ENCODE data around the gene ATP5MC3. TPM values are rescaled to one million over a fixed set of nuclear protein-coding genes. Genes with fewer than 3 reads are reported as not detected.
"Not testable (repeated sequence)": the region's sequence is repeated elsewhere in the genome, so short reads cannot be mapped to it uniquely, and the experiment has no call there.

The ATP5MC3 gene
- total RNA-seq = 255 TPM in 2 replicates

DNA sequence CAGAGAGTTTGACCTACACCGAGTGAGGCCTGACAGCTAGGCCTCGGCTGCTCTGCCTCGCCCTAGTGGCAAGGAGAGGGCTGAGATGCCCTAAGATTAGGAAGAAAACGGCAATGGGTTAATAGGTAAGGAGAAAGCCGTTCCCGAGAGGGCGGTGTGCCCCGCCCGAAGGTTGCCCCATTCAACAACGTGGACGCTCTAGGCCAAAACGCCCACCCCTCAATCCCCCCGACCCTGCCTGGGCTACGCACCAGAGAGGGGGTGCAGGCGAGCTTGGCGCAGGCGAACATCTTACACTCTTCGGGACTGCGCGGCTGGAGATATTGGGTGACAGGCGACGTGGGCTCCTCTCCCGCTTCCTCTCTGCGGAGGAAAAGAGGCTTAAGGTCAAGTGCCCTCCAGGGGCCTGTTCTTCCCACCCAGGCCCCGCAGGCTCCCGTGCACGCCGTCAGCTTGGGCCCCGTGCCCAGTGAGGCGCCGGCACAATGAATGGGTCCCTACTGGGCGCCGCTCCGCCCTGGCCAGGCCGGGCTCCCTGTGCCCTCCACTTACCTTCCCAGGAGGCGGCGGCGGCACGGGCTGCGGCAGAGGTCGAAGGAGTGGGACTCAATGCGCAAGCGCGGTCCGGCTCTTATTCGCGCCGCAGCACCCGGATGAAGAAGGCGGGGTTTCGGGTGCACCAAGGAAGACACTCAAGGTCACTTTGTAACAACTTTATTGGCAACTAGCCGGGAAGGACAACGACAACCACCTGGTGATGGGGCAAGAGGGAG is at the start of gene ATP5MC3:
TSS of gene ATP5MC3 (minus strand) at position 607 of the 773 bp plus-strand sequence. CDS start at position 290, 317 bp downstream.
- intact Hi-C loops (cut with micrococcal nuclease) = loop anchor here (1.0 to 5.0 kb wide), 4 partner anchors 13 to 821 kb away; partner anchors contain the start of genes ATF2, GPR155 and LNPK

DNA sequence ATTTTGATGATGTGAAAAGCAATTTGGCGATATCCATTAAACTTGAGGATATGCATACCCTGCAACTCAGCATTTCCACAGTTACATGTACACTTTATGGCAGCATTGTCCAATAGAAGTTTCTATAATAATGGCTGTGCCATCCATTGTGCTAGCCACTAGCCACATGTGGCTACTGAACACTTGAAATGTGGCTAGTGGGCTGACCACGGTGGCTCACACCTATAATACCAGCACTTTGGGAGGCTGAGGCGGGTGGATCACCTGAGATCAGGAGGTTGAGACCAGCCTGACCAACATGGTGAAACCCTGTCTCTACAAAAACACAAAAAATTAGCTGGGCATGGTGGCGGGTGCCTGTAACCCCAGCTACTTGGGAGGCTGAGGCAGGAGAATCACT is 47.1 kb upstream of the ATP5MC3 start:
- intact Hi-C loops (cut with micrococcal nuclease) = not testable (repeated sequence)

DNA sequence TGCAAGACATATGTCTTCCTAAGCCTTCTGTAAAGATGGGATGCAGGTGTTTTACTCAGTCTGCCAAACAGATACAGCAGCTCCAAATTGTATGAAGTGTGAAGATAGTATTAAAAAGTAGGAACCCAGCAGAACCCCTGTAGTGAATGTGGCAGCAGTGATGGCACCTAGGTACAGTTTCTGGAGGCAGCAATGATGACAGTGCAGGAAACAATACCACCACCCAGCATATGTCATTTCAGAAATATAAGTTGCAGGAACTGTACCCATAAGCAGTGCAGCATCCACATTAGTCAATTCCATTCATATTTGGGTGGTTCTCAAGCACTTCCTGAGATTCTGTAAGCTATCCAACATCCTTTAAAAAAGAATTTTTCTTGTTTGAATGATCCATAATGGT is 46.7 kb upstream of the ATP5MC3 start:
- intact Hi-C loops (cut with micrococcal nuclease) = no loop called here

DNA sequence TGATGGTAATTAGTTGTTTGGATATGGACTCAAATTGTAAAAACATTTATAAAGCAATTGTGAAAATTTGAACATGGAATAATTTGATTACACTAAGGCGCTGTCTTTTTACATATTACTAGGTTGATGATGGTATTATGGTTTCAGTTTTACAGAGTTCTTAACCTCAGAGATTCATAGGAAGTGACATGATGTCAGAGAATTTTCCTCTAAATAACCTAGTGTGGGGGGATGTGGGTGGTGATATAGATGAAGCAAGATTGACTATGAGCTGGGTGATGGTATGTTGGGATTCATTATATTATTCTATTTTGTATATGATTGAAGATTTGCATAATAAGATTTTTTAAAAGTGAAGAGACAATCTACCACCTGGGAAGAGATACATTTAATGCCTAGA is 45.9 kb upstream of the ATP5MC3 start:
- intact Hi-C loops (cut with micrococcal nuclease) = no loop called here

DNA sequence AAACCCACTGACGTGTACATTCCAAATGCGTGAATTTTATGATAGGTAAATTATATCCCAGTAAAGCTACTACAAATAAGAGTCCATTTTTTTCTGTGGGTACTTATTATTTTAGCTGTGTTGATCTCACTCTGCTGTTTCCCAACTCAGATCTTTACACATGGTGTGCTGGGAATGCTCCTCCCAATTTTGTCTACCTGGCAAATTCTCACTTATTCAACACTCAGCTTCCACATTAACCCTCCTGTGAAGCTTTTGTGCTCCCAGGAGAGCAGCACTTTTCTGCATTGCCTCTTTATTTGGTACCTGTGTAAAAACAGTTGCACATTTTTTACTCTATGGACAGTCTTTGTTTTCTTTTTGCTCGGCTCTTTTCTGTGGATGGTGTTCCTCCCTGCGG is 38.6 kb upstream of the ATP5MC3 start:
- intact Hi-C loops (cut with micrococcal nuclease) = no loop called here

DNA sequence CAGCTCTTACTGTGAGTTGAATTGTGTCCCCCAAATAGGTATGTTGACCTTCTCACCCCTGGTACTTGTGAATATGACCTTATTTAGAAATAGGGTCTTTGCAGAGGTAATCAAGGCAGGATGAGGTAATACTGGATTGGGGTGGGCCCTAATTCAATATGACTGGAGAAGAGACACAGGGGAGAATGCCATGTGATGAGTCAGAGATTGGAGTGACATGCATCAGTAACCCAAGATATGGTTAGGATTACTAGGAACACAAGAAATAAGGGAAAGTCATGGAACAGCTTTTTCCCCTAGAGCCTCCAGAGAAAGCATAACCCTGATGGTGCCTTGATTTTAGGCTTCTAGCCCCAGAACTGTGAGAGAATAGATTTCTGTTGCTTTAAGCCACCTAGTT is 37.0 kb upstream of the ATP5MC3 start:
- intact Hi-C loops (cut with micrococcal nuclease) = no loop called here

DNA sequence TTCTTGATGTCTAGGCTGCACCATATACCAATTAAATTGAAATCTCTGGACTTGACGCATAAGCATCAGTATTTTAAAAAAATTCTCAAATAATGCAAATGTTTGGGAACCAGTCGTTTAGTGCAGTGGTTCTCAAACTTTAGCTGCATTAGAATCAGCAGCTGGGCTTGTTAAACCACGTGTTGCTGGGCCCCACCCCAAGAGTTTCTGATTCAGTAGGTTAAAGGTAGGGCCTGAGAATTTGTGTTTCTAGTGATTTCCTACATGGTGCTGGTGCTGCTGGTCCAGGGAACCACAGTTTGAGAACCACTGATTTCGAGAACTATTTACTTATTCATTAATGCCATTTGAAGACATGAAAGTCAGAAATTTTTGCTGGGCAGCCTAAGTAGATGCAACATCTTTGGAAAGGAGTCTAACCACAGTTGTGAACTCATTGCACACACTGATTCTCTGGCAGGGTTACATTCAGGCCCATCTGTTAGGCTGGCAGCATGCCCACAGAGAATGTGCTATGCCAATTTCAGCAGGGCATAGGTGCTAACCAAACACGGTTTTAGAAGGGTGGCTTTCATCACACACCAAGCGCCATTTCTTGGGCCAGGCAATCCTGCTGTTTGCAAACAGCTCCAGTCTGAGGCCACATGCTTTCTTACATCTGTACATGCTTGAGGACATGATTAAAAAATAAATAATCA is 26.4 kb upstream of the ATP5MC3 start:
- intact Hi-C loops (cut with micrococcal nuclease) = no loop called here

DNA sequence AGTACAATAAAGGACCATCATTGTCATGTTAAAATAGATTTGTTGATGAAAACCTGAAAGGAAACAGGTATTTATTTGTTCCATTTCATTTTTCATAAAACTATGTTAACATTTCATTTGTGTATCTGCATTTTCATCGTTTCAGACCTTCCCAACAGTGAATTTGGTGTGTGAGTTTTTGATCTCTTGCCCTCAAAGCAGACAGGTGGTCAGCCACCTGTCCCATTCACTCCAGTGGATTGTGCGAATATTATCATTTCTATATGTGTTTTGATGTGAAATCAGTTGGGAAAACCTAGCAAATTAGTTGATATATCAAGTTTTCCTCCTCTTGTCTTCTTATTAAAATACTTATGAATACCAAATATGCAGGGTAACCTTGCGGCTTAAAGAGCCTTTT is 25.4 kb upstream of the ATP5MC3 start:
- intact Hi-C loops (cut with micrococcal nuclease) = no loop called here

DNA sequence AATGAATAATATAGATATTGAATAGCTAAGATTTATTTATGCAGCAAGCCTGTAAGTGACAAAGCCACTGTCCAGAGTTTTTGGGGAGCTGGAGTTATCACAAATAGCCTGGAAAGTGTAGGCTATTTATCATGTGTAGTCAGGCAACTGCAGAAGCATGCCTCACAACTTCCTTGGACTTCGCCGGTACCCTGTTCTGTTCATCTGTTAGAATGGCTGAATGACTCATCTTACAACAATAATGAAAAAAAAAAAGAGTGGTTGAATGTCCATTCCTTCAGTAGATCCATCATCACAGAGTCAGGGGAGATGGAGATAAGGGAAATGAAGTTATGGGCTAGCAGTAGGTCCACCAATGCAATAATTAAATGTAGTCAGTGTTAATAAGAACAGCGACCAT is 24.0 kb upstream of the ATP5MC3 start:
- intact Hi-C loops (cut with micrococcal nuclease) = no loop called here

DNA sequence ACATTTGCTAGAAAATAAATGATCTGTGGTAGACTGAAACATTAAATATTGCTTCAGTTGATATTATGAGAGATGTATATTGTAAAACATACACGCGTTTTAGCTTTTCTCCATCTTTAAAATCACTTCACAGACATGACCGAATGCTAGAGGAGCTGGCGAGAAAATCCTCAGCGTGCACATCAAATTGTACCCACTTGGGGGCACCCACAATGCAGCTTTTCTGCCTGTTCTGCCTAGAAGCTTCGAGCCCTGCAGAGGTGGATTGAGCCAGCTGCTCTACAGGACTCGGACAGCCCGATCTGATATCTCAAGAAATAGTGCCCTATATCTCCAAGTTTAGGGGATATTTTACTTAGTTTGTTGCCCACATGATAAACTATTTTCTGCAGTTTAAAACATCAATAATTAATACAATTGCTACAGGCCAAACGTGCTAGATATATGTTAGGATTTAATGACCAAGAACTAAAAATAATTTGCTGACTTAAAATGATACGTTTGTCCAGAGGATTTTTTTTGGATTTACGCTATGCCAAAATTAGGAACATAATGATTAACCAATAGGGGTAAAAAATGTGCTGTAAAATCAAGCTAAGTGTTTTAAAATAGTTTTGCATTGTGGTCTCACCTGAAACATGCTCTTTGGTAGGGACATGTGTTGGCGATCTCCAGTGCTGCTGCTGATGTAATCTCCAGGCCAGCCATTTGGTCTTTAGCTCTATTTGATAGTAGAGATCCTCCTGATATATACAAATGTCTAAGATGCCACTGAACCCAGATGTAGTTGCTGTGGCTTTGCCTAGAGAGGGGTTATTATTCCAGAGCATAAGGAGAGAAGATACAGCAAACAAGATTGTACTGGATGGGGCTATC is 22.3 kb upstream of the ATP5MC3 start:
- intact Hi-C loops (cut with micrococcal nuclease) = loop anchor here (1.0 to 5.0 kb wide), 2 partner anchors 78 to 893 kb away; partner anchors contain the start of gene HOXD12

DNA sequence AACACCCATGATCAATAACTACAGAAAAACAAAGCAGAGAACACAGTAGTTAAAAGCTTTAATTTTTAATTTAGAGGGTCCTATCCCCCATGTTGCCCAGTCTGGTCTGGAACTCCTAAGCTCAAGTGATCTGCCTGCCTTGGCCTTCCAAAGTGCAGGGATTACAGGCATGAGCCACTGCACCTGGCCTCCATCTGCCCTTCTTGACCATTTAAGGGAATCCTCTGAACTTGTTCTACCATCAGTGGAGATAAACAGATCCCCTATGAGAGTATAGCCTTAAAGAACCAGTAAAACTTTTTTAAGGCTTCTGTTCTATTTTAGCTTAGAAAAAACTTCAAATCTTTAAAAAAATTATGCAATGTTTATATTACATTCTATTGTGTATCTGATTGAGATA is 13.5 kb upstream of the ATP5MC3 start:
- intact Hi-C loops (cut with micrococcal nuclease) = no loop called here

DNA sequence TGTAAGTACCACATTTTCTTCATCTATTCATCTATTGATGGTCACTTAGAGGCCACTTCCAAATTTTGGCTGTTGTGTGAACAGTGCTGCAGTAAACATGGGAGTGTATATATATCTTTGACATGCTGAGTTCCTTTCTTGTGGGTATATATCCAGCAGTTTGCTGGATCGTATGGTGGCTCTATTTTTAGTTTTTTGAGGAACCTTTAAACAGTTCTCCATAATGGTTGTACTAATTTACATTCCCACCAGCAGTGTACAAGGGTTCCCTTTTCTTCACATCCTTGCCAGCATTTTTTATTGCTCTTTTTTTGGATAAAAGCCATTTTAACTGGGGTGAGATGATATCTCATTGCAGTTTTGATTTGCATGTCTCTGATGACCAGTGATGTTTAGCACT is 7.3 kb upstream of the ATP5MC3 start:
- intact Hi-C loops (cut with micrococcal nuclease) = no loop called here

DNA sequence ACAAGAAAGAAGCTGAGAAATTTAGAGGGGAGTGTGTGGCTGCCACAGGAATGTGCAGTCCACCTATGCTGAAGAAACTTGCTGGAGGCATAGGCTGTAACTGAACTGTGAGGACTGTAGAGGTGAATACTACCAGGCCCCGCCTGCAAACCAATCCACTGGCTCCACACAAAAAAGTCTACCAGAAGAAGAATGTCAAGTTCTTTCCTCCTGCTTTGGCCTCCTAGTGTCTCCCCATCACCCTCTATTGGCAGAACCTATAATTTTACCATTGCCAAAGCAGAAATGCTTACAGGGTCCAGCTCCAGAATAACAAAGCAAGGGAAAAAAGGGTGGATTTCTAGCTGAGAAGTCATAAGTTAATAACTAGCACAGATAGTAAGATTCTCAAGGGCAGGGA is 5.9 kb upstream of the ATP5MC3 start:
- intact Hi-C loops (cut with micrococcal nuclease) = loop anchor here (1.0 kb wide), 2 partner anchors 76 to 151 kb away; no protein-coding TSS in a partner anchor

DNA sequence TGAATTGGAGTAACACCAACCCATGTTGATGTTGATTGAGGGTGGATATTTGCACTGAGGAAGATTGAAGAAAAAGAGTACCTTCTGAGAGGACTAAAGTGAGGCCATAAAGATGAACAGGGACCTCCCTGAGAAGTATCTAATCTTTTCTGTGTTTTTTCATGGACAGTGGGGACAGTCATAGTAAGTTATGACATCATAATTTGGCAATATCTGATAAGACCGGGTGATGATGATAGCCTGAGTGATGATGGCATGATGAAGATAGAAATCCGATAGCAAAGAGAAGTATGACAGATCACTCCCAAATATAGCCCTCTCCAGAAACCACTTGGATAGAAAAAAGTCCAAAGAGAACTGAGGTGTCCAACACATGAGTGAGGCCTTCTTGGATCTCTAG is 2.2 kb upstream of the ATP5MC3 start:
- intact Hi-C loops (cut with micrococcal nuclease) = loop anchor here (5.0 kb wide), 3 partner anchors 481 to 819 kb away; partner anchors contain the start of genes GPR155 and LNPK

DNA sequence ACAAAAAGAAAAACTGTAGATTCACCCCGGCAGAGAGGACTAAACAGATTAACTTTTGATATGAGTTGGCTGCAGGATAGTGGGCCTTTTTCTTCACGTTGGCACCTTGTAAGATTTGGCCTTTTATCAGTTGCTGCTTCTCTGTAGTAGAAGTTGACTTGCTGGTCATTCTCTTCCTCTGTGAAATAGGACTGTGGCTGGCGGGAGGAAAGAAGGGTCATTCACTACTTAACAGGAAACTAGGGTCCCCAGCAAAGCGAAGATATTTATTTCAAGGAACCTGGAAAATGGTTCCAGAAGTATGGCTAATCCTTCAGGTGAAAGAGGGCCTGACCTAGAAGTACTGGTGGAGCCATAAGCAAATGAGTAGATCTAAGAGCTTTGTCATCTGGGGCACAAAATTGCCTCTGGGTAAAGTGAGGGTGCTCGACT is 383 bp upstream of the ATP5MC3 start:
- intact Hi-C loops (cut with micrococcal nuclease) = loop anchor here (1.0 to 5.0 kb wide), 4 partner anchors 14 to 820 kb away; partner anchors contain the start of genes ATF2, GPR155 and LNPK

DNA sequence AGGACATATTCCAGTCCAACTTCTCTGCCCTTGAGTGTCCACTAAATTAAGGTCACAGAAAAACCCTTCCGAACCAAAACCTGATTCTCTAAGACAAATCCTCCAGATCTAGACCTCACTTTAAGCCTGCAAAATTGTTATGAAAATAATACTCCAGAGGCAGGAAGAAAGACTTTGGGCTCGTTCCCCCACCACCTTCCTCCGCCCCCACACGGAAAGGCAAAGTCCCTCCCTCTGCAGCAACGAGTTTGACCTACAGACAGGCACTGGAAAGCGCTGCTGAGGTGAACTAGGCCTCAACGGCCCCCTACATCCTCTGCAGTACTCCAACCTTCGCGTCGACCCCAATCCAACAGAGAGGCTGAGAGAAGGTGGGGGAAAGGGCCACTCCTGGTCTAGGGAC is 808 bp downstream of the ATP5MC3 start:
- intact Hi-C loops (cut with micrococcal nuclease) = loop anchor here (1.0 to 5.0 kb wide), 4 partner anchors 12 to 822 kb away; partner anchors contain the start of genes ATF2, GPR155 and LNPK

DNA sequence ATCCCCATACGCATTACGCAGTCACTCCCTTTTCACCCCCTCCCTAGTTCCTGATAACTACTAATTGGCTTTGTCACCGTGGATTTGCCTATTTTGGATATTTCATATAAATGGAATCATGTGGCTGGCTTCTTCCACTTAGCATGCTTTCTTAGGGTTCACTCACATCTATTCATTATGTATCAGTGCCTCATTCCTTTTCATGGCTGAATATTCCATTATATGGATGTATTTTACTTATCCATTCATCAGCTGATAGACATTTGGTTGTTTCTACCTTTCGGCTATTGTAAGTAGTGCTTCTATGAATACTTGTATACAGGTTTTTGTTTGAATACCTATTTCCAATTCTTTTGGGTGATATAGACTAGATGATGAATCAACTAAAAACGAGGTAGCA is 4.9 kb downstream of the ATP5MC3 start:
- intact Hi-C loops (cut with micrococcal nuclease) = no loop called here

DNA sequence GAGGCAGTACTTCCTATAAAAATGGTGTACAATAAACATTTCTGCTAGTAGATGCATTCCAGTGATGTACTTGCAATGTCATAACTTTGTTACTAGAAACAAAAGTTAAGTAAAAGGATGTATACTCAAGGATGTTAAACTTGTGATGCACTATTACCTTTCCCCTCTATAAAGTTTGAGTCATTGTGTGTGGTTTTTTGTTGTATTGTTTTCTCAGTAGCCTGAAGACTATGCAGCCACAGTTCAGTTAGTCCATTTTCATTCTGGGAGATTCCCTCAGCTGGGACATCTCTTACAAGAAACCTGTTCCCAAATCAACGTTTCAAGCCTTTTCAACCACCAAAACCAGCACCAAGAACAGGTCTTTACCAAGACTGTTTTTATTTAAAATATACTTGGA is 5.6 kb downstream of the ATP5MC3 start:
- intact Hi-C loops (cut with micrococcal nuclease) = no loop called here

DNA sequence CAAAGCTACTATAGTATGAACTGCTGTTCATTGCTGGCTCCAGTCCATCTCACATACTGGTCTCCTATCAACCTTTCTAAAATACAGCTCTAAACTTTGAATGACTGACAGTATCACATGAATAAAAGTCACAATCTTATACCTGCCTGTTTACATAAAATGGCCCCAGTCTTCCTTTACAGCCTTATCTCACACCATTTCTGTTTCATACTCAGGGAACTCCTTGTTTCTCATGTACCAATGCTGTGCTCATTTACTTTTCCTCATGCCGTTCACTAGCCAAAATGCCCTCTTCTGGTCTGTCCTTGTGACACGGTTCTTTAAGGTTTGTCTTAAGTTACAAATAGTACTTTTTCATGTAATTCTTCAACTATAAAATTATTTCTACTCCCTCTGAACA is 6.2 kb downstream of the ATP5MC3 start:
- intact Hi-C loops (cut with micrococcal nuclease) = no loop called here

DNA sequence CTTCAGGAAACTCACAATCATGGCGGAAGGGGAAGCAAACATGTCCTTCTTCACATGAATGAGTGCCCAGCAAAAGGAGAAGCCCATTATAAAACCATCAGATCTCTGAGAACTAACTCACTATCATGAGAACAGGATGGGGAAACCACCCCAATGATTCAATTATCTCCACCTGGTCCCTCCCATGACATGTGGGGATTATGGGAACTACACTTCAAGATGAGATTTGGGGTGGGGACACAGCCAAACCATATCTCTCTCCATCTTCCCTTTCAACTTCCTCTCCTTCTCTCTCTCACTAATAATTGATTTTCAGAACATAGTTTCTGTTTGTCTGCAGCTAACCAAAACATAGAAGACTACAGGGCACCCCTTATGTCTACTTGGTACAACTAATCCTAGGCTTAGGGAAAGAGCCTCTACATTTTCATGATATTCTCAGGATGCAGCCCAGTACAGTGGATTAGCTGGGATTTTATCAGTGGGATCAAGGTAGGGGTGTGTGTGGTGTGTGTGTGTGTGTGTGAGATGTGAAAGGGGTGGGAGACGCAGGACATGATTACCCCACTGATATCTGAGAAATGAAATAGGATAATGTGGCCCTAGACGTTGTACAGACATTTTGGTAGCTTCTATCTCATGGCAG is 10.7 kb downstream of the ATP5MC3 start:
- intact Hi-C loops (cut with micrococcal nuclease) = no loop called here

DNA sequence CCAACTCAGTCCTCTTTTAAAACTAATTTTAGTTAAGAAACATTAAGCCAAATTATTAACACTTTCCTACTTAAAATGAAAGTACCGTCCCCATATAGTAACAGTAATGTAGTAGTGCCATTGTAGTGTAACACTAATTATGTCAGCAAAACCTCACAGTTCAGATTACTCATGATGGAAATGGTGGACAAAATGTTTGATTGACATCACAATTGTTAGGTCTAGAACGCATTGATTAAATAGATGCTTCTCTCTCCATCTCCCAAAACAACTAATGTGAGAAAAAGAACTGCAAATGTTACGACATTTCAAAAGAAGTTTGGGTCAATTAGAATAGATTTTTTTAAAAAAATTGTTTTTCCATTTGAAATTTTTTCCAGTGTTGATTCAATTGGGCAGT is 12.3 kb downstream of the ATP5MC3 start:
- intact Hi-C loops (cut with micrococcal nuclease) = loop anchor here (2.0 to 10.0 kb wide), 7 partner anchors 52 to 833 kb away; partner anchors contain the start of genes GPR155, LNPK and WIPF1

Measured in T-helper 2 cell treated with Interferon-gamma antibody and Interleukin-4, amounts not matched to agents 100 ng/mL and 5 ng/mL, for 36 hours (primary cell).